ENCODE measurements around the gene GNAS. TPM values are rescaled to one million over a fixed set of nuclear protein-coding genes. Genes with fewer than 3 reads are reported as not detected.

Gene GNAS
- total RNA-seq, 2 donors from 2014 or later = 1,032 to 1,202 TPM

GRCh38 chr20:58894652-58895447 is 42.3 kb downstream of the GNAS start:
- no peaks in the 10 kb centered on the region for H3K9me3 ChIP-seq
- DNase-seq (ENCODE audit: low spot score) = no peak
- H3K27me3 ChIP-seq = no peaks in the 10 kb centered on the region
- TF ChIP-seq, protein P1, sequence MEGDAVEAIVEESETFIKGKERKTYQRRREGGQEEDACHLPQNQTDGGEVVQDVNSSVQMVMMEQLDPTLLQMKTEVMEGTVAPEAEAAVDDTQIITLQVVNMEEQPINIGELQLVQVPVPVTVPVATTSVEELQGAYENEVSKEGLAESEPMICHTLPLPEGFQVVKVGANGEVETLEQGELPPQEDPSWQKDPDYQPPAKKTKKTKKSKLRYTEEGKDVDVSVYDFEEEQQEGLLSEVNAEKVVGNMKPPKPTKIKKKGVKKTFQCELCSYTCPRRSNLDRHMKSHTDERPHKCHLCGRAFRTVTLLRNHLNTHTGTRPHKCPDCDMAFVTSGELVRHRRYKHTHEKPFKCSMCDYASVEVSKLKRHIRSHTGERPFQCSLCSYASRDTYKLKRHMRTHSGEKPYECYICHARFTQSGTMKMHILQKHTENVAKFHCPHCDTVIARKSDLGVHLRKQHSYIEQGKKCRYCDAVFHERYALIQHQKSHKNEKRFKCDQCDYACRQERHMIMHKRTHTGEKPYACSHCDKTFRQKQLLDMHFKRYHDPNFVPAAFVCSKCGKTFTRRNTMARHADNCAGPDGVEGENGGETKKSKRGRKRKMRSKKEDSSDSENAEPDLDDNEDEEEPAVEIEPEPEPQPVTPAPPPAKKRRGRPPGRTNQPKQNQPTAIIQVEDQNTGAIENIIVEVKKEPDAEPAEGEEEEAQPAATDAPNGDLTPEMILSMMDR (IDR thresholded peaks at IDR 0.05) = no peak
- no peak overlapping the region for H3K4me3 ChIP-seq
- peak overlapping the region; percentile 99 for H3K27ac ChIP-seq
- peaks cover 0 to 69% of the 10 kb centered on the region in 2 donors for H3K4me1 ChIP-seq
- no peaks in the 10 kb centered on the region for H3K36me3 ChIP-seq

GRCh38 chr20:58895448-58896180 is 43.1 kb downstream of the GNAS start:
- Histone ChIP-seq H3K4me1 (peaks cover 0 to 77% of the 10 kb centered on the region in 2 donors), H3K36me3 (no peaks in the 10 kb centered on the region), H3K27ac (peak overlapping the region; percentile 37 to 99), H3K4me3 (peak overlapping the region in 1 of 2 donors; percentile 8), H3K9me3 (no peaks in the 10 kb centered on the region), H3K27me3 (no peaks in the 10 kb centered on the region)
- DNase-seq (ENCODE audit: low spot score) = no peak
- TF ChIP-seq, protein P1 (IDR thresholded peaks at IDR 0.05) = no peak

GRCh38 chr20:58896820-58897219 is 44.3 kb downstream of the GNAS start:
- H3K4me3 ChIP-seq = no peak overlapping the region
- no peaks in the 10 kb centered on the region for H3K27me3 ChIP-seq
- no peaks in the 10 kb centered on the region for H3K9me3 ChIP-seq
- no peaks in the 10 kb centered on the region for H3K36me3 ChIP-seq
- peaks cover 0 to 89% of the 10 kb centered on the region in 2 donors for H3K4me1 ChIP-seq
- peak overlapping the region; percentile 36 to 37 for H3K27ac ChIP-seq
- no peak for DNase-seq (ENCODE audit: low spot score)
- TF ChIP-seq, protein P1 (IDR thresholded peaks at IDR 0.05) = no peak

GRCh38 chr20:58897488-58897887 is 45.0 kb downstream of the GNAS start:
- no peak overlapping the region for H3K4me3 ChIP-seq
- no peaks in the 10 kb centered on the region for H3K36me3 ChIP-seq
- TF ChIP-seq, protein P1 (IDR thresholded peaks at IDR 0.05) = no peak
- H3K4me1 ChIP-seq = peaks cover 0 to 96% of the 10 kb centered on the region in 2 donors
- no peak for DNase-seq (ENCODE audit: low spot score)
- H3K27me3 ChIP-seq = no peaks in the 10 kb centered on the region
- no peaks in the 10 kb centered on the region for H3K9me3 ChIP-seq
- H3K27ac ChIP-seq = peak overlapping the region in 1 of 2 donors; percentile 36

DNA sequence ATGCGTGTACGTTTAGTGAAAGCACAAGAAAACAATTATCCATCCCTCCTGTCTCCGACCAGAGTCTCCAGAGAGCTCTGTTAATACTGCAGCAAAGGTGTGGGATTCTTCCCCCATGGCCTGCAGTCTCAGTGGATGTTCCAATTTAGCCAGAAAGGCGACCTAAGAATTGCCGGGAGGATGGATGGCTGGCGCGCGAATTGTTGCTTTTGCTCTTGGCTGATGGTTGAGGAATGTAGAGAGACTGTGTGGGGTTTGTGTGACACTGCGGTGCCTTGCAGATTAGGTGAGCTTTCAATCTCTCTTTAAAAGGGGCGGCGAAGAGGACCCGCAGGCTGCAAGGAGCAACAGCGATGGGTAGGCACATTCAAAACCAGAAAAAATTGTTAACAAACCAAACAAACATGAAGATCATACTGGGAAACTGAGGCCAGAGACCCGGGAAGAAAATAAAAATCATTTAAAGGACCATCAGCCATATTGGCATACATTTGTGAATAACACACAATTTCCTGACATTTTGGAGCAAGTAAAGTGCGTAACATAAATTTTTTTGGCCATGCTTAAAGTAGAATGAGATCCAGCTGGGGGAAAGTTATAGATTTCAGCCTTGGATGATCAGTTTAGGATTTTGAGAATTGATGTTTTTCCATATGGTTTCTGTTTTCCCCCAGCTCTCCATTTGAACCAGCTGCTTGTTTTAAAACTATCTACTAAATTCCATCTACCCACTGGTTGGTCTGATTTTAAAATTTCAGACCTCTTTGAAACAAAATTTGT is 46.3 kb downstream of the GNAS start:
- peak overlapping the region in 1 of 2 donors; percentile 7 for H3K27ac ChIP-seq
- no peak for DNase-seq (ENCODE audit: low spot score)
- TF ChIP-seq, protein P1 (IDR thresholded peaks at IDR 0.05) = no peak
- no peaks in the 10 kb centered on the region for H3K9me3 ChIP-seq
- no peaks in the 10 kb centered on the region for H3K27me3 ChIP-seq
- H3K4me3 ChIP-seq = no peak overlapping the region
- H3K4me1 ChIP-seq = peaks cover 0 to 100% of the 10 kb centered on the region in 2 donors
- peaks cover 7% of the 10 kb centered on the region for H3K36me3 ChIP-seq

All from right atrium auricular region (tissue), 2 donors.